Cerebellar nuclear complex (tissue), 1 donor: Measurements from ENCODE around the gene PALLD.
"Not testable (repeated sequence)": the region's sequence is repeated elsewhere in the genome, so short reads cannot be mapped to it uniquely, and the experiment has no call there.

Experiments used
- DNase-seq, 2 experiments: peaks; one replicate each; lab custom pipeline; 2025; lab: John Stamatoyannopoulos, UW

PALLD gene

DNA sequence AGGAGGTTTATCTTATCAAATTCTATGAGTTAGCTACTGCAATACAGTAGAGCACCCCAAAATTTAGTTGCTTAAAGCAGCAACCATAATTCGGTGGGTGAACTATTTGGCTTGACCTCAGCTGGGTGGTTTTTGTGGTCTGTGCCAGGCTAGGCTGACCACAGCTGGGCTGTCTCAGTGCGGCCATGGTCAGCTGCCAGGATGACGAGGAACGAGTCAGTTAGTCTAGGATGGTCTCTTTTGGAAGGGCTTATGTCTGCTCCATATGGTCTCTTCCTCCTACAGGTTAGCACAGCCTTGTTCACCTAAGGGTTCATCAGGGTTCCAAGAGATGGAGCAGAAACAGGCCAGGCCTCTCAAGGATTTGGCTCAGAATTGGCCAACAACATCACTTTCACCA is 210.4 kb downstream of the PALLD start:
- DNase-seq, result no peak

DNA sequence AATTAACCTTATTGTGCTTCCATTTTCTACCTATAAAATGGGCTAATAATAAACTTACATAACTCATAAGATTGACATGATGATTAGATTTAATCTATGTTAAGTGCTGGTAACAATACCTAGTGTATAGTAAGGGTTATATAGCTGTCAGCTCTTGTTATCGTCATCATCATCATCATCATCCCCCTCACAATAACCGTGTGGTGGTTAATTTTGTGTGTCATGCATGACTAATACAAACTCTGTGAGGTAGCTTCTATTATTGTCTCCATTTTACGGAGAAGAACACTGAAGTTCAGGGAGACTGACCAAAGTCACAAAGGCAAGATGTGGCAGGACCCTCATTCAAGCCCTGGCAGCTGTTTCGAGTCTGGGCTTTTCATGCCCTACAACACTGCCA is 211.3 kb downstream of the PALLD start:
- no peak for DNase-seq

DNA sequence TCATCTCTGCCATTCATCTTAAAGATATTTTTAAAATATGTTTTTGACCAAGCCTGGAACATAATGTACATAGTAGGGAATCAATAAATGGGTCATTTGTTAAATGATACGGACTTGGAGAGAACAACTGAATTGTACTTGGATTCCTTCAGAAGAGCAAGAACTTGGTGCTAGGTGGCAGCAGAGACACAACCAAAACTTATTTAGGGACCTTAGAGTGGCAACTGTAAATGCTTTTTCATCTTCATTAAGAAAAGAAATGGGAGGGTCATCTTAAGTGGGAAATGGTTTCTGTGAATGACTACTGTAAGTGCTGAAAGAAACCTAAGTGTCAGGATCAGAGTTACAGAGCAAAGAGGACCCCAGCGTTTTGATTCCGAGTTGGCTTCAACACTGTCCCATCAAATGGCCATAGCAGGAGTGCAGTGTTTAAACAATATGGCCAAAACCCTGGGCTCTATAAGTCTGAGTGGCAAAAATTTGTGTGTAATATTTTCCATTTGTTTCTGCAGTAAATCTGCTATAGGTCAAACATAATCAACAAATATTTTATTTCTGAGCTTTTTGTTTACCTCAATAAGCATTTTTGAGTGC is 213.6 kb downstream of the PALLD start:
- no peak for DNase-seq

DNA sequence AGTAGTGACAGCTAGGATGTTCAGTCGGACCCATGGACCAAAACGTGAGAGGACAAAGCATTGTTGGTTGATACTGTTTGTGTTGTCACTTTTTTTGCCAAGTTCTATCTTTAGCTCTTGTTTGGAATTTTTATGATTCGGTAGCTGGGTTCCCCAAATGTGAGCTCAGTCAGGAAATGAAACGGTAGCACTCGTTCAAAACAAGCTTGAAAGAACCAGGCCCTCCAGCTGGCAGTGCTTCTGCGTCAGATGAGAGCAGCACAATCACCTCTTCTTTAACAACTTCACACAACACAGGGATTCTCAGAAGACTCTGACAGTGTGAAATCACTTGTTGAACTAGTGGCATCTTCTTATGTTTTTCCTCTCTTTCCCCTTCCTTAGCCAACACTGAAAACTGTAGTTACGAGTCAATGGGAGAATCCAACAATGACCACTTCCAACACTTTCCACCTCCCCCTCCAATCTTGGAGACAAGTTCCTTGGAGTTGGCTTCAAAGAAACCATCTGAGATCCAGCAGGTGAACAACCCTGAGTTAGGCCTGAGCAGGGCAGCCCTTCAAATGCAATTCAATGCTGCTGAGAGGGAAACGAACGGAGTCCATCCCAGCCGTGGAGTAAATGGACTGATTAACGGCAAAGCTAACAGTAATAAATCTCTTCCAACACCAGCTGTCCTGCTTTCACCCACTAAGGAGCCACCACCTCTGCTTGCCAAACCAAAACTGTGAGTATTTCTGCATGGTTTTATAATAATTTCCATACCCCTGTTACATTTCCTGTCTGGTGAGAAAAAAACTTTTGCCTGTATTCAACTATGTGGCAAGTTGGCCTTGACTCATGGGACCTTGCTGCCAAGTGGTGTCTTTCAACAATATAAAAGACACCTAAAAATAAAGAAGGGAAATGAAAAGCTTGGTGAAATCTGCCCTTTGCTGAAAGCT is 214.6 kb downstream of the PALLD start:
- no peak for DNase-seq

DNA sequence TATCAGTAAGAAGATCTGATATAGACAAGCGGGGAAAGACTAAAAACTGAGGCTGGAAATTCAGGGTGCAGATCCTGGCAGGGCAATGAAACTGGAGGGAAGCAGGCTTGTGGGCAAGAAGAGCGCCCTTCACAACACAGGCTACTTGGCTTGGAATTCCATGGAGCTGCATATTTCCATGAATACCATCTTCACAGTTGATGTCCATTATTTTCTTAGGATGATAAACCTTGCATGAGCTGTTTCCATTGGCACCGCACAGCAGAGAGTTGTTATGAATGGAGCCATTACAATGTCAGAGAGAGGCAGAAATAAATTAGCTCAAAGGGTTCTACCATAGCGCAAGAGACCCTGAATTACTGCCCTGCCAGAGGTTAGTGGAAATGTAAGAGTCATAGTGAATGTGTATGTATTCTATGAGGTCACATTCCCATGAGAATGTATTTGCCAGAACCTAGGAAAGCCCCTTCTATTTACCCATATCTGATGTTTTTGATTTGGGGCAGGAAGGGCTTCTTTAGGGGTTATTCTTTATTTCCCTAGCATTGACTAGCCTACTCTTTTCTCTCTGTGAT is 215.6 kb downstream of the PALLD start:
- no peak for DNase-seq

DNA sequence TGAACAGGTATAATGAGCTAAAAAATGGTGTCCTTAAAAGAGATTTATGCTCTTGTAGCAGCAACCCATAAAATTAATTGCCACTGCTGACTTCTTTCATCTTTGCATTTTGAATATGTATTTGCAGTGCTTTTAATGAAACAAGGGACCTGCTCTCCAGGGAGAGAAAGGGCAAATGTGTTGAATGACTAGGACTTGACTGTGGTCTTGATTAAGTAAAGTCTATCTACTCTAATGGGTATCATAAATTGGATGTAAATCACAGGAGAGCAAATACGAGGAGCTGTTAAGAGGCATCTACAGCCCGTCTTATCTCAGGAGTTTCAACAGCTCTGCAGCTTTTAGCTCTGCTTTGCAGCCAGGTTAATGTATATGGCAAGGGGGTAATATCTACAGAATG is 216.4 kb downstream of the PALLD start:
- DNase-seq, result no peak

DNA sequence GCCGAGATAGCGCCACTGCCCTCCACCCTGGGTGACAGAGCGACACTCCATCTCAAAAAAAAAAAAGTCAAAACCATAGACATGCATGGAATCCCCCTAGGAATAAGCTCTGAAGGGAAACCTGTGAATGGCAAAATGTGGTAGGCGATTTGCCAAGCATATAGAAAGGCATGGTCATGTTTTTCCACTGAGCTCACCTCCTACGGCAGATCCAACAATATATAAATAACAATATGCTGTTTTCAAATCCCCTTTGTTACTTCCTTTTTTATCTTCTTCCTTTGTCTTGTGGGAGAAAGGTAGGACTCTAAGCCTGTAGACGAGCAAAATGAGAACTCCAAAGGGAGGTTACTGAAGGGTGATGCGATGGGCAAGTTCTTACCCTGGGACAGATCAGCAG is 219.0 kb downstream of the PALLD start:
- DNase-seq, result no peak

DNA sequence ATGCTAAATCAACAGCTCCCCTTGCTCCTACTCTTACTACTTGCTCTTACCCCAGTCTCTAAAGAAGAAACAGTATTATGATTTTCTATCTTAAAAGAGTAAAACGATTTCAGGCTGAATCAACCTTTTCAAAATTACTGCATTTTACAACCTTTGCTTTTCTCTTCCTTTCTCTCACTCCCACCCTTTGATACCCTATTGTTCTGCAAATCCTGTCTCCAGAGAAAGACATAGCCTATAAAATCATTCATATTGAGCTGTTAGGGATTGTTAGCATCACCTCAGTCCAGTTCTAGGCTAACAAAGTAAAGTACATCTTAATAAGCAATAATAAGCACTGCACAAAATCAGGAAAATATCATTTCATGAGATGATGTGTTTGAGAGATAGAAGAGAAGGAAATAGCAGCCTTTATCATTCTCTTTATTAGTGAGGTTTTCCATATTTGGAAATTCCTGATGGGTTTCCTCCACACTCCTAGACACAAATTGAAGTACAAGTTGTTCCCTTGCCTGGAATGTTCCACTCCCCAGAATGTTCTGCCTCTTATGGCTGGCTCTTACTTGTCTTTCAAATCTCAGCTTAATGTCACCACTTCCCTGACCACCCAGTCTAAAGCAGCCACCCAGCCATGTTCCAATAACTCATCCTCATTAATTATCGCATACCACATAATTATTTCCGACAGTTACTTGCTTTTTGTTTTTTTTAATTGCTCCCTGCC is 219.7 kb downstream of the PALLD start:
- no peak for DNase-seq

DNA sequence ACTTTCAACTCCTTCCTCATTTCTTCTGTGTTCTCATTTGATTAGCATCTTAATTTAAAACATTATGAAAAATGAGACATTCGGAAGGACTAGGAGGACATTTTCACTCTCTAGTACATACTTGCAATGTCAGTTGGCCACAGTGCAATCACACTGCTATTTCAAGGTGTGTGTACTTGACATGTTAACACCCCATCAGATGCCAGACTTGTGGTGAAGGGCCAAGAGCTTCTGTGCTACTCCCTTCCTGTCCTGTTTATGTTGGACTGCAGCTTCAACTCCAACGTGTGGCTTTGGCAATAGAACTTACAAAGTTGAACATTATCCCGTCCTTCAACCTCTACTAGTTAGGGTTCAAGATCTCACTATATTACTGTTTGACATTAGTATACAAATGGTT is 221.0 kb downstream of the PALLD start:
- DNase-seq, result no peak

DNA sequence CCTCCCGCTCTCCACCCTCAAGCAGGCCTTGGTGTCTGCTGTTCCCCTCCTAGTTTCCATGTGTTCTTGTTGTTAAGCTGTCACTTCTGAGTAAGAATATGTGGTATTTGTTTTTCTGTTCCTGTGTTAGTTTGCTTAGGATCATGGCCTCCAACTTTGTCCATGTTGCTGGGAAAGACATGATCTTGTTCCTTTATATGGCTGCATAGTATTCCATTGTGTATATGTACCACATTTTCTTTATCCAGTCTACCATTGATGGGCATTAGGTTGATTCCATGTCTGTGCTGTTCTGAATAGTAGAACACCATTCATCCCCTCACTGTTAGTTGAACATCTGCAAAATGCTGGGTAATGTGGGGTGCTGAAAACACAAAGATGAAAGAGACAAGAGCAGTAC is 222.9 kb downstream of the PALLD start:
- no peak for DNase-seq

DNA sequence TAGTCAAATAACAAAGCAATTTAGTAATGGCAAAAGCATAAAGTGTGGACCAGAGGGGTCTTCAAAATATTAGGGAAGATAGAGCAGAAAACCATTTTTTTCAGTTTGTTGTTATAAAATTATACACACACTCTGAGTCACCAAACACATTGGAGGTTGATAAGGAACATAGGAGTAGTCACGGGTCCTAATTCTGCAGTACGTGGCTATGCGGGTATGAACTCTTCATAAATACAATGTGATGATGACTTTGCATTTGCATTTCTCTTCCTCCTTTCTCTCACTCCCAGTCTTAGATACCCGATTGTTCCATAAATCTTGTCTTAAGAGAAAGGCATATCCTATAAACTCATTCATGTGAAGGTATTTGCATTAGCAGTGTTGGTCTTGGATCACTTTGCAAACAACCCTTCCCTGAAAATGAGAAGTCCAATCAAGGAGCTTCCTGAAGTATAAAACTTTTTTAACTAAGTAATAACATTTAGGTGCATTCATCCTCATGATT is 223.6 kb downstream of the PALLD start:
- no peak for DNase-seq

DNA sequence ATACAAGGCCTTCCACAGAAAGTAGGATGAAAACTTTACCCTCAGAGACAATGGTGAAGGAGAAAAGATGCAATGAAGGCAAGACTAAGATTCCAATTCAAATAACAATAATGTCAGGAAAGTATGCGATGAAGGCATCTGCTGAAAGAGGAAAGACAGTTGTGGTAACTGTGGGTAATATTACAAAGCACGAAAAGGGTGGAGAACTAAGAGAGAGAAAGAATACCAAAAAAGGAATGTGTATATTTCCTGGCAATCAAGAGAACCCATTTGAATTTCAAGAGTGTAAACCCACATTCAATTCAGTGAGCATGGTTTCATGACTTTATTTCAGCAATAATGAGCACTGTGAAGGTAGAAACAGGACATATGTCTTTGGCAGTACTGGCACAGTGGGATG is 225.5 kb downstream of the PALLD start:
- no peak for DNase-seq

DNA sequence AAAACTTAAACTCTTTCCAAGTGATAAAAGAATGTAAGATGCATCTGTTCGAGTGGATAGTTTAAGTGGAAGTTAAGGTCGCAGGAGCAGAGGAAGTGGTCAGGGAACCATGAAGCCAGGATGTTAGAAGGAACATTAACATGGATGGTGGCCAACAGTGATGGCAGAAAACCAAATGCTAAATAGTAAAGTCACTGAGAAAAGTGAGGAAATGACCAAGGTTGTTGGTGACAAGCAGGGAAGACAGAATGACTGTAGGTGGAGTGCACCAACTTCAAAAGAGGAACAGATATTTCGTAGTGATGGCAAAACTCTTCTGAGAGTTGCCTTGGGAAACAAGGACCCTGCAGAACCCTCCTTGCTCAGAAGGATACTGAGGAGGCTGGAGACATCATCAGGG is 226.2 kb downstream of the PALLD start:
- DNase-seq, result no peak

DNA sequence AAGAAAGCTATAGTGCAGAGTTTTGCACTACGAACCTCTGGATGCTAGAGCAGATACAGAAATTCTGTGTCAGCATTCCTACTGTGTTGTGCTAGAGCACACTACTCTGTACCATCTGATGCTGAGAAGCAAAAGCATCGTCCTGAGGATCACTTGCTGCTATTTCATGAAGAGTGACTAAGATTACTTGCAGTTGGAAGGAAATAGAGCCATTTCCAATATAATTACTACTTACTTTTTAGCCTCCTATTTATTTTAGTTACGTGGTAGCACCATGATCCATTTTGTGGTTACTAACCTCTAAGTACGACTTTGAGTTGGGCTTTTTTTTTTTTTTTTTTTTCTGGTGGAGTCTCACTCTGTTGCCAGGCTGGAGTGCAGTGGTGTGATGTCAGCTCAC is 226.7 kb downstream of the PALLD start:
- no peak for DNase-seq

DNA sequence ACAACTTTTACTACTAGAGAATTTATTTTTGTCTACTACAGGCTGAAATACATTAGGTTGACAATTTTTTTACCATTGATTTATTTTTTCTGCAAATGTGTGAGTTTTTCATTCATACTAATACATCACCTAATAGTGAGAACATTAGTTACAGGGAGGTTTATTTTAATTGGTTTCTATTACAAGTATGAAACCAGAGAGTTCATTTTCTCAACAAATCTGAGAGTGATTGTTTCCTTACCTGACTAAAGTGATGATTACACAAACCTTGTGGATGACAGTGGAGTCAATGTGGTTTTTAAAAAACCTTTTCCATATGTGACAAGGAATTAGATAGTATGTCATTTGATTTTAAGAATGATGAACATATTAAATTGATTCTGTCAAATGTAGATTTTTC is 227.4 kb downstream of the PALLD start:
- no peak for DNase-seq

DNA sequence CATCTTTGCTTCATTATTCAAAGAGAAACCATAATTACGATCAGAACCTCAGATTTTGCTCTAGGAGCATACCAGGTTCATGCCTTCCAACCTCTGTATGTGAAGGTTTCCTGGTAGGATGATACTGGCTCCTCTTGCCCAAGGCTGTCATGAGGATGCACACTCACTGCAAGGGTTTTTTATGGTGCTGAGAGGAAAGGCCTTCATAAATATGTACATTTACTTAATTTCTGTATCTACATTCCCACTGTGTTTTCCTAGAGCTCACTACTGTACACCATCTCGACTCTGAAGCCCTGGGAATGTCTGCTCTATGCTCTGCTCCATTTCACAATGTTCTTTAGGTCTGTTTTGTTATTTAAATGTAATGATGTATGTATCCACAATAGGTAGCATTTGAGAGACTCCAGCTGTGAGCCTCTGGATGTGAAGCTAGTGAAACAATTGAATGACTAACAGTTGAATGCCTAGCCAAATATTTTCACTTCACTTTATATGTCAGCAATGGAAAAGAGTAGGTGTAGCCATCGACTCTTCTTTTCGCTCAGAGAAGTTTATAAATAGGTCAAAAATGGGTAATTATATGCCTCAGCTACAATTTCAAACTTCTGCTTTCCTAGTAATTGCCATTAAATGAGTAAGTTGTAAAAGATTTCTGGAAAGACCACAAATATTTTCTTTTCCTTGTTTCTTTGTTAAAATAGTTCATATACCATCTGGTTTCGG is 228.0 kb downstream of the PALLD start:
- DNase-seq, result no peak

DNA sequence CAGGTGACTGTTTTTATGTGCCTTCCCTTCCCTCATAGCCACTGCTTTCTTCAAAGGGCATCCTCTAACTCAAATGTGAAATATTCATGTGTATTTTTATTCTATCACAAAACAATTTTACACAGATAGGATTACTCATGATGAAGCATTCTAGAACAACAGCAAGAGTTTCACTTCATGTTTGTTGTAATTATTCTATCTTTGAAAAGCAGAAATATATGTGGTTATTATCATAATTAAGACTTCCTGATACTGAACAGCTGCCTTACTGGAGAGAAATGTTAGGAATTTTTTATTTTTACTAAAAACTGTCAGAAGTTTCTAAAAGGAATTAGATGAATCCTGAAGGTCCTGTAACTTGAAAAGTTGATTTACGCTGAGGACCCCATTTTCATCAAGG is 229.1 kb downstream of the PALLD start:
- no peak for DNase-seq

DNA sequence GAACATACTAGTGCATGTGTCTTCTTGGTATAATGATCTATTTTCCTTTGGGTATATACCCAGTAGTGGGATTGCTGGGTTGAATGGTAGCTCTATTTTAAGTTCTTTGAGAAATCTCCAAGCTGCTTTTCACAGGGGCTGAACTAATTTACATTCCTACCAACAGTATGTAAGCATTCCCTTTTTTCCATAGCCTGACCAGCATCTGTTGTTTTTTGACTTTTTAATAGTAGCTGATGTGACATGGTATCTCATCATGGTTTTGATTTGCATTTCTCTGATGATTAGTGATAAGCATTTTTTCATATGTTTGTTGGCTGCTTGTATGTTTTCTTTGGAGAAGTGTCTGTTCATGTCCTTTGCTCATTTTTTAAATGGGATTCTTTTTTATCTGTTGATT is 230.3 kb downstream of the PALLD start:
- not testable (repeated sequence) for DNase-seq

DNA sequence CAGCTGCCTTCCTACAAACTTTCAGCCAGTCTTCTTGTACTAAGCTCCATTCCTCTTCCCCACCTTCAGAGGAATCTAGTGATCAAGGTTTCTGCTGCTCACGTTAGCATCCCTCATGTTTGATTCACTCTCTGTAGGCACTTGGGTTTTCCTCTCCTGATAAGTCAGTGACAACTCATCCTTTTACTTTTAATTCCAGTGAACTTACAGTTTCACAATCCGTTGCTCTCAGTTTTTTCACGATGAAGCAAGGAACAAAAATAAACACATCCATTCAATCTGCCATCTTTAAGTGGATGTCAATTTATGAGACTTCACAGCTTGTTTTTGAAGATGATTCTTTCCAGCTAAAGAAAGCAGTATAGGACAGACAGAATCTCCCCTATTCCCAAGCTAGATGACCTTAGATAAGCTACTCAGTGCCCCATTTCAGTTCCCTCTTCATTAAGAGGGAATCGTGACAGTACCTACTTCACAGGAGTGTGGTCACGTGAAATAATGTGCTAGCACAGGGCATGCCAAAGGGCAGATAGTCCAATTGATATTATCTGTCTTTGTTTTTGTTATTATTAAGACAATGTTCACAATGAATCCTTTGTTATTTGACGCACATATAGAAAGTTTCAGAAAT is 234.3 kb downstream of the PALLD start:
- DNase-seq, result no peak

DNA sequence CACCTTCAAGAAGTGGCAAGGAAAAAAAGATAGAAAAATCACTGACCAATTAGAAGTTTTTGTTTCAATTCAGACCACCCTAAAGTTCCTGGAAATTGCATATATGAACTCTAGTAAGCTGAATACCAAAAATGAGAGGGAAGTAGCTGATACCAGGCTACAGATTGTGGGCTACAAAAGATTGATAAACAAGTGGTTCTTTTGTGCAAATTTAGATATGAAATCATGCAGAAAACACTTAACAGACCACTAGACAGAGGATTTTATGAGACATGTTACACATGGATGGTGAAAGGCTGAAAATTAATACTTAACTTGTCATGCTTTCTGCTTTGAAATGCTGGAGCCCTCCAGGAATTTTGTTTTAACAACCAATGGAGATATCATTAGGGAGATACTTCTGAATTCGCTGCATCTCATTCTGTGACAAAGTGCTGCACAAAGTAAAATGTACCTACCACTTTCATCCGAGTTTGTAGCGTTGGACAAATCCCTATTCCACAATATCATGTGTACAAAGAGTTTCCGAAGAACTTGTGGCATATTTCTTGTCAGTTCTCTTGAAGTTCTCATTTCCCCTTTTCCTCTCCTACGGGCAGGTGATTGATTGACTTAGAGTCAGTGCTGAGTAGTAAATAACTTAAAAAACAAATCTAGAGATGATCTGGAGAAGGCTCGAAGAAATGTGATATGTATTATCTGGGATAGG is 235.0 kb downstream of the PALLD start:
- no peak for DNase-seq

DNA sequence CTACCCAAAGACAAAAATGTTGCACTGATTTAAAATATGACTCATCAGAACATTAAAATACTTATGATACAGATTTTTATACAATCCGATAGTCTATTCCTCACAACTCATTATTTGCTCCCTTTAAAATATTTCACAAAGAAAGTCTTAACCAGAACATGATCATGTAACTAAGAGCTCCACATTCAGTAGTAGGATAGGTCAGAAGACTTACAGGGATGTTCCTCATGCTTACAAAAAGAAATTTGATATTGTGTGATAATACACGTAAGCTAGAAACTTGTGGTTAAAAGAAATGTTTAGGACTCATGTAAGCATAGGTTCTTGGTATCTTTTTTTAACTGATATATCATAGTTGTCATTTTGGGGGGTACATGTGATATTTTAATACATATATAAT is 235.9 kb downstream of the PALLD start:
- no peak for DNase-seq
